Neuronal stem cell (in vitro differentiated cells): ENCODE measurements around the gene NCAM2.

ENCODE experiments used
- DNase-seq: peaks from one replicate; pipeline ENCODE4 v3.0.0-alpha.2; 2013; ENCODE audit warnings: low spot score
- H2AFZ ChIP-seq: one replicate; pipeline ENCODE4 v1.6.1; 2013; ENCODE audit warnings: mild to moderate bottlenecking, low read length, inconsistent platforms
- H2AK5ac ChIP-seq: 2 replicates; pipeline ENCODE4 v1.6.1; 2013; ENCODE audit warnings: low read depth, mild to moderate bottlenecking, inconsistent platforms, low read length, moderate library complexity, mixed read lengths
- H2BK120ac ChIP-seq: 2 replicates; pipeline ENCODE4 v1.6.1; 2013; ENCODE audit warnings: low read depth, mild to moderate bottlenecking, inconsistent platforms, low read length, moderate library complexity, mixed read lengths
- H2BK12ac ChIP-seq: one replicate; pipeline ENCODE4 v1.6.1; 2013; ENCODE audit warnings: low read length, inconsistent platforms
- H2BK15ac ChIP-seq: 2 replicates; pipeline ENCODE4 v1.6.1; 2013; ENCODE audit warnings: mild to moderate bottlenecking, low read length, inconsistent platforms, mixed read lengths
- H2BK5ac ChIP-seq: one replicate; pipeline ENCODE4 v1.6.1; 2013; ENCODE audit warnings: inconsistent platforms, mild to moderate bottlenecking, low read length, moderate library complexity
- H3K14ac ChIP-seq: one replicate; pipeline ENCODE4 v1.6.1; 2013; ENCODE audit warnings: low read length, inconsistent platforms
- H3K18ac ChIP-seq: 2 replicates; pipeline ENCODE4 v1.6.1; 2013; ENCODE audit warnings: low read length, inconsistent platforms
- H3K23ac ChIP-seq: 2 replicates; pipeline ENCODE4 v1.6.1; 2013; ENCODE audit warnings: low read depth, mild to moderate bottlenecking, mixed read lengths, low read length, inconsistent platforms; ENCODE audit not compliant: poor library complexity
- H3K27ac ChIP-seq: replicated peaks from 3 replicates; pipeline ENCODE4 v1.5.1; 2013; ENCODE audit warnings: low read length, inconsistent platforms
- H3K27me3 ChIP-seq, 3 experiments: 2 replicates each; pipeline ENCODE4 v1.6.1; 2013; ENCODE audit warnings: low read length in 3 of 3, mild to moderate bottlenecking in 2 of 3, inconsistent platforms in 1 of 3, low read depth in 1 of 3, mixed read lengths in 1 of 3, moderate library complexity in 1 of 3; ENCODE audit not compliant: control insufficient read depth in 3 of 3, insufficient read depth in 3 of 3
- H3K36me3 ChIP-seq, 2 donors: replicated peaks in 1 of 2; 2 replicates each; pipeline ENCODE4 v1.6.1; 2013; ENCODE audit warnings: low read length in 2 of 2; ENCODE audit not compliant: control insufficient read depth in 2 of 2, insufficient read depth in 2 of 2
- H3K4ac ChIP-seq: 2 replicates; pipeline ENCODE4 v1.6.1; 2013; ENCODE audit warnings: inconsistent platforms, mild to moderate bottlenecking, low read length, moderate library complexity
- H3K4me1 ChIP-seq, 2 donors: 1 replicate in 1 of 2; 2 replicates in 1 of 2; pipeline ENCODE4 v1.6.1; 2013; ENCODE audit warnings: low read length in 2 of 2, low read depth in 1 of 2; ENCODE audit not compliant: control insufficient read depth in 2 of 2, insufficient read depth in 1 of 2
- H3K4me2 ChIP-seq: one replicate; pipeline ENCODE4 v1.6.1; 2013; ENCODE audit warnings: mild to moderate bottlenecking, low read length, inconsistent platforms; ENCODE audit not compliant: insufficient read depth, poor library complexity, severe bottlenecking
- H3K4me3 ChIP-seq, 2 donors: 2 replicates each; pipeline ENCODE4 v1.5.1; 2013; ENCODE audit warnings: low read length in 2 of 2, mild to moderate bottlenecking in 2 of 2, inconsistent platforms in 1 of 2, moderate library complexity in 1 of 2
- H3K79me1 ChIP-seq: one replicate; pipeline ENCODE4 v1.6.1; 2013; ENCODE audit warnings: low read depth, mild to moderate bottlenecking, inconsistent platforms, low read length, moderate library complexity
- H3K9ac ChIP-seq: one replicate; pipeline ENCODE4 v1.6.1; 2013; ENCODE audit warnings: mild to moderate bottlenecking, low read depth, low read length, inconsistent platforms; ENCODE audit not compliant: poor library complexity
- H3K9me3 ChIP-seq, 2 donors: replicated peaks in 1 of 2; 2 replicates each; pipeline versions ENCODE3 to v1.6.1; 2013; ENCODE audit warnings: low read length in 2 of 2, mild to moderate bottlenecking in 2 of 2, inconsistent platforms in 1 of 2, low read depth in 1 of 2, mixed read lengths in 1 of 2, moderate library complexity in 1 of 2; ENCODE audit not compliant: control insufficient read depth in 2 of 2, insufficient read depth in 1 of 2
- H4K8ac ChIP-seq: one replicate; pipeline ENCODE4 v1.6.1; 2013; ENCODE audit warnings: low read depth, mild to moderate bottlenecking, inconsistent platforms, low read length, moderate library complexity
- H4K91ac ChIP-seq: one replicate; pipeline ENCODE4 v1.6.1; 2013; ENCODE audit warnings: low read length, low read depth, mild to moderate bottlenecking, inconsistent platforms; ENCODE audit not compliant: poor library complexity
- WGBS, 2 donors: extraction: QIAGEN DNeasy Blood & Tissue Kit; methylation state at CpG; one replicate each; pipeline ENCODE4 v1.1.7; 2013; ENCODE audit warnings: missing lambda C conversion rate in 2 of 2, mixed read lengths in 1 of 2; ENCODE audit not compliant: insufficient read length in 2 of 2, insufficient replicate concordance in 1 of 2; ENCODE audit errors: extremely low coverage in 2 of 2; 5-methylcytosine and 5-hydroxymethylcytosine counted together

The NCAM2 gene

DNA sequence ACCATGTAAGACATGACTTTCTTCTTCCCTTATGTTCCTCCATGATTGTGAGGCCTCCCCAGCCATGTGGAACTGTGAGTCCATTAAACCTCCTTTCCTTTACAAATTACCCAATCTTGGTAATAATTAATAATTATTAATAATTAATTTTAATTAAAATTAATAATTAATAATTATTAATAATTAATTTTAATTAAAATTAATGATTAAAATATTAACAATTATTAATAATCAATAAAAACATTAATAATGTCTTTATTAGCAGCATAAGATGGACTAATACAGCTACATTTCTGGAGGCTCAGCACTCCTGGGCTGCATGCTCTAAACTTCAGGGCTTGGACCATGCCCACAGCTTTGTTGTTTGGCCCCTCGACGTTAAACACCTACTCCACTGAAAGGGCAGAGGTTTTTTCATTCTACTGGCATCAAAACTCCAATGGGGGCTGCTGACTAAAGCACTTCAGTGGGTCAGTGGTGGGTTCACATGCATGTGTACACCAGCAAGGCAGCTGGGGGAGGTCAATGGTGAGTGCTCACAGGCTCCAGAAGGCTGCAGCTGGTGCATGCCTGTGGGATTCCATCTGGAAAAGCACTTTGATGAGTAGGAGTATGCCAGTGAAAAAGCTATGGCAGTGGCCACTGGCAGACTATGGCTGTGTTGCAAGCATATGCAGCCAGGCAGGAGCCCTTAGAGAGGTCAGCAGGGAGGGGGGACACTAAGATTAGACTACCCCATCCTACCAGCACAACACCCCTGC lies 561.3 kb downstream of the NCAM2 start:
- Histone ChIP-seq H3K9ac (no peak overlapping the region), H3K9me3 (peaks cover 0 to 3% of the 10 kb centered on the region in 2 donors), H3K4me3 (no peak overlapping the region), H2BK120ac (no peak overlapping the region), H2BK12ac (no peak overlapping the region), H3K23ac (no peak overlapping the region), H2AFZ (no peak overlapping the region), H3K18ac (no peak overlapping the region), H3K27me3 (no peaks in the 10 kb centered on the region), H4K8ac (no peak overlapping the region), H3K4ac (no peak overlapping the region), H3K4me1 (no peaks in the 10 kb centered on the region), H3K79me1 (no peaks in the 10 kb centered on the region), H3K14ac (no peak overlapping the region), H2BK15ac (no peak overlapping the region), H3K27ac (no peak overlapping the region), H2BK5ac (no peak overlapping the region), H3K4me2 (no peak overlapping the region), H2AK5ac (no peak overlapping the region), H4K91ac (no peak overlapping the region), H3K36me3 (no peaks in the 10 kb centered on the region)
- no peak for DNase-seq
- no CpG with 5 or more reads among the region's 2 CpGs for WGBS, 2 donors
